CD14-positive monocyte (primary cell): ENCODE measurements around the gene ACSM6. TPM values are rescaled to one million over a fixed set of nuclear protein-coding genes. Genes with fewer than 3 reads are reported as not detected.

Source experiments
- DNase-seq, 3 donors: peaks; one replicate each; pipeline ENCODE4 v3.0.0-alpha.2; 2011 to 2022
- H2AFZ ChIP-seq: 2 replicates; pipeline ENCODE4 v1.6.0; 2012; ENCODE audit warnings: mild to moderate bottlenecking, low read depth, low read length, inconsistent platforms; ENCODE audit not compliant: insufficient read depth, poor library complexity, severe bottlenecking
- H3K27ac ChIP-seq, 2 donors: 1 replicate in 1 of 2; 2 replicates in 1 of 2; pipeline ENCODE4 v1.5.1; 2012 to 2013; ENCODE audit warnings: low read length in 2 of 2, control low read depth in 1 of 2, inconsistent platforms in 1 of 2, low read depth in 1 of 2, mild to moderate bottlenecking in 1 of 2
- H3K27me3 ChIP-seq, 2 donors: one replicate each; pipeline versions ENCODE4 v1.6.0 to v1.6.1; 2011 to 2013; ENCODE audit warnings: low read length in 2 of 2; ENCODE audit not compliant: control insufficient read depth in 2 of 2, insufficient read depth in 2 of 2
- H3K36me3 ChIP-seq, 2 donors: replicated peaks in 1 of 2; 1 replicate in 1 of 2; 2 replicates in 1 of 2; pipeline versions ENCODE4 v1.5.1 to v1.6.1; 2012 to 2013; ENCODE audit warnings: low read length in 2 of 2, control low read depth in 1 of 2, inconsistent platforms in 1 of 2, mild to moderate bottlenecking in 1 of 2; ENCODE audit not compliant: insufficient read depth in 2 of 2, control insufficient read depth in 1 of 2
- H3K4me1 ChIP-seq, 2 donors: 1 replicate in 1 of 2; 2 replicates in 1 of 2; pipeline versions ENCODE4 v1.5.1 to v1.6.1; 2012 to 2013; ENCODE audit warnings: low read length in 2 of 2, control low read depth in 1 of 2, inconsistent platforms in 1 of 2, mild to moderate bottlenecking in 1 of 2, moderate library complexity in 1 of 2; ENCODE audit not compliant: insufficient read depth in 2 of 2, control insufficient read depth in 1 of 2
- H3K4me2 ChIP-seq: replicated peaks from 2 replicates; pipeline ENCODE3; 2012; ENCODE audit warnings: low read length, moderate library complexity, mild to moderate bottlenecking; ENCODE audit not compliant: poor library complexity, severe bottlenecking; ENCODE audit errors: extremely low read depth
- H3K4me3 ChIP-seq, 3 experiments: fragments of 200-600 bp in 1 of 3; sonication (generic) in 1 of 3; replicated peaks in 1 of 3; 1 replicate in 2 of 3; 2 replicates in 1 of 3; pipeline ENCODE4 v1.5.1; 2011 to 2013; ENCODE audit warnings: low read length in 3 of 3, mild to moderate bottlenecking in 3 of 3, control low read depth in 2 of 3, low read depth in 2 of 3, inconsistent platforms in 1 of 3, moderate library complexity in 1 of 3
- H3K79me2 ChIP-seq: 2 replicates; pipeline ENCODE4 v1.6.0; 2012; ENCODE audit warnings: mild to moderate bottlenecking, control low read depth, inconsistent platforms, low read length, moderate library complexity; ENCODE audit not compliant: insufficient read depth
- H3K9ac ChIP-seq: 2 replicates; pipeline ENCODE4 v1.6.0; 2017; ENCODE audit warnings: low read length, mild to moderate bottlenecking; ENCODE audit not compliant: insufficient read depth, poor library complexity, severe bottlenecking
- H3K9me3 ChIP-seq, 2 donors: replicated peaks in 1 of 2; 1 replicate in 1 of 2; 2 replicates in 1 of 2; pipeline versions ENCODE4 v1.5.1 to v1.6.1; 2012 to 2013; ENCODE audit warnings: low read length in 2 of 2, control low read depth in 1 of 2; ENCODE audit not compliant: control insufficient read depth in 1 of 2, insufficient read depth in 1 of 2
- H4K20me1 ChIP-seq: 2 replicates; pipeline ENCODE4 v1.6.0; 2012; ENCODE audit warnings: mild to moderate bottlenecking, low read length, control low read depth, moderate library complexity; ENCODE audit not compliant: insufficient read depth
- H3K27ac Mint-ChIP-seq, 7 donors: one replicate each; pipeline ENCODE4 v1.8.0; 2020; ENCODE audit warnings: mild to moderate bottlenecking in 7 of 7, mixed read lengths in 7 of 7, moderate library complexity in 6 of 7, inconsistent platforms in 2 of 7
- H3K27me3 Mint-ChIP-seq, 3 donors: one replicate each; pipeline ENCODE4 v1.8.0; 2021 to 2022; ENCODE audit warnings: low read depth in 3 of 3, mild to moderate bottlenecking in 3 of 3, mixed read lengths in 3 of 3, moderate library complexity in 3 of 3, inconsistent platforms in 1 of 3
- H3K36me3 Mint-ChIP-seq, 2 donors: one replicate each; pipeline ENCODE4 v1.8.0; 2020; ENCODE audit warnings: mixed read lengths in 2 of 2, inconsistent platforms in 1 of 2, mild to moderate bottlenecking in 1 of 2
- H3K4me1 Mint-ChIP-seq: one replicate; pipeline ENCODE4 v1.8.0; 2020; ENCODE audit warnings: mild to moderate bottlenecking, mixed read lengths
- H3K4me3 Mint-ChIP-seq, 2 donors: one replicate each; pipeline ENCODE4 v1.8.0; 2020; ENCODE audit warnings: mild to moderate bottlenecking in 2 of 2, mixed read lengths in 2 of 2, moderate library complexity in 1 of 2
- H3K9me3 Mint-ChIP-seq, 7 donors: one replicate each; pipeline ENCODE4 v1.8.0; 2020 to 2022; ENCODE audit warnings: mixed read lengths in 7 of 7, mild to moderate bottlenecking in 6 of 7, moderate library complexity in 6 of 7, inconsistent platforms in 2 of 7
- CTCF ChIP-seq: fragments of 200-600 bp; IDR thresholded peaks from one replicate; pipeline ENCODE4 v1.8.0; 2022; ENCODE audit warnings: antibody characterized with exemption, mild to moderate bottlenecking
- WGBS: methylation state at CpG from one replicate; pipeline ENCODE4 v1.1.5; 2013; ENCODE audit warnings: missing lambda C conversion rate; ENCODE audit not compliant: insufficient coverage; 5-methylcytosine and 5-hydroxymethylcytosine counted together
- intact Hi-C, 2 donors: fragments of 100-400 bp; cut with micrococcal nuclease; formaldehyde crosslinking; loops; one replicate each; pipeline versions ENCODE4 v1.15.0 to v1.15.1; 2023
- polyA plus RNA-seq, 3 donors: library from polyadenylated mRNA; depleted of rRNA in 1 of 3; unstranded in 2 of 3; stranded (reverse) in 1 of 3; fragments of 300-500 nt in 2 of 3; fragments of >200 nt in 1 of 3; fragmentation: Illumina TruSeq in 2 of 3; gene quantifications; 1 replicate in 2 of 3; 2 replicates in 1 of 3; pipeline ENCODE4 v1.2.3, GENCODE V29; 2012 to 2021

The ACSM6 gene
- polyA plus RNA-seq, 3 donors: not detected

GRCh38 chr10:95253007-95253406 is 59.0 kb downstream of the ACSM6 start:
- Mint-ChIP-seq H3K27ac (no peak overlapping the region), H3K4me3 (no peak overlapping the region)
- intact Hi-C loops: no loop called here

GRCh38 chr10:95253686-95254085 is 59.6 kb downstream of the ACSM6 start:
- H3K4me2 ChIP-seq: no peak overlapping the region
- H4K20me1 ChIP-seq: no peaks in the 10 kb centered on the region
- H3K9me3 ChIP-seq: no peaks in the 10 kb centered on the region
- no peaks in the 10 kb centered on the region for H3K79me2 ChIP-seq
- H3K9ac ChIP-seq: no peak overlapping the region
- no peaks in the 10 kb centered on the region for H3K27me3 ChIP-seq
- H2AFZ ChIP-seq: no peak overlapping the region
- H3K27ac Mint-ChIP-seq: no peak overlapping the region
- H3K4me3 Mint-ChIP-seq: no peak overlapping the region
- no peaks in the 10 kb centered on the region for H3K36me3 Mint-ChIP-seq
- peaks cover 4% of the 10 kb centered on the region for H3K4me1 Mint-ChIP-seq
- intact Hi-C loops: no loop called here
- no peak for DNase-seq
- TF ChIP-seq CTCF: no peak
- H3K27me3 Mint-ChIP-seq: peaks cover 0 to 3% (median 2%) of the 10 kb centered on the region in 3 donors
- H3K36me3 ChIP-seq: no peaks in the 10 kb centered on the region
- H3K27ac ChIP-seq: no peak overlapping the region
- no CpG with 5 or more reads among the region's 2 CpGs for WGBS
- peaks cover 0 to 7% (median 3%) of the 10 kb centered on the region in 7 donors for H3K9me3 Mint-ChIP-seq
- H3K4me3 ChIP-seq: no peak overlapping the region
- H3K4me1 ChIP-seq: no peaks in the 10 kb centered on the region

More at GRCh38 chr10:95253007-95253406, 59.0 kb downstream of the ACSM6 start:
- Histone ChIP-seq H3K36me3 (no peaks in the 10 kb centered on the region), H3K4me3 (no peak overlapping the region), H3K79me2 (no peaks in the 10 kb centered on the region), H2AFZ (no peak overlapping the region), H3K27ac (no peak overlapping the region), H3K9ac (no peak overlapping the region), H3K9me3 (no peaks in the 10 kb centered on the region), H3K4me2 (no peak overlapping the region), H3K4me1 (no peaks in the 10 kb centered on the region), H3K27me3 (no peaks in the 10 kb centered on the region), H4K20me1 (no peaks in the 10 kb centered on the region)
- peaks cover 4% of the 10 kb centered on the region for H3K4me1 Mint-ChIP-seq
- WGBS: no CpG with 5 or more reads among the region's 2 CpGs
- H3K36me3 Mint-ChIP-seq: no peaks in the 10 kb centered on the region
- H3K27me3 Mint-ChIP-seq: peaks cover 0 to 3% (median 3%) of the 10 kb centered on the region in 3 donors
- no peak for TF ChIP-seq CTCF
- peaks cover 0 to 7% (median 3%) of the 10 kb centered on the region in 7 donors for H3K9me3 Mint-ChIP-seq
- DNase-seq: no peak
